Measurements from ENCODE around the gene GAS2L3.

GRCh38 chr12:100643246-100643645 lies 69.8 kb downstream of the GAS2L3 start:
- TF ChIP-seq, protein P1, sequence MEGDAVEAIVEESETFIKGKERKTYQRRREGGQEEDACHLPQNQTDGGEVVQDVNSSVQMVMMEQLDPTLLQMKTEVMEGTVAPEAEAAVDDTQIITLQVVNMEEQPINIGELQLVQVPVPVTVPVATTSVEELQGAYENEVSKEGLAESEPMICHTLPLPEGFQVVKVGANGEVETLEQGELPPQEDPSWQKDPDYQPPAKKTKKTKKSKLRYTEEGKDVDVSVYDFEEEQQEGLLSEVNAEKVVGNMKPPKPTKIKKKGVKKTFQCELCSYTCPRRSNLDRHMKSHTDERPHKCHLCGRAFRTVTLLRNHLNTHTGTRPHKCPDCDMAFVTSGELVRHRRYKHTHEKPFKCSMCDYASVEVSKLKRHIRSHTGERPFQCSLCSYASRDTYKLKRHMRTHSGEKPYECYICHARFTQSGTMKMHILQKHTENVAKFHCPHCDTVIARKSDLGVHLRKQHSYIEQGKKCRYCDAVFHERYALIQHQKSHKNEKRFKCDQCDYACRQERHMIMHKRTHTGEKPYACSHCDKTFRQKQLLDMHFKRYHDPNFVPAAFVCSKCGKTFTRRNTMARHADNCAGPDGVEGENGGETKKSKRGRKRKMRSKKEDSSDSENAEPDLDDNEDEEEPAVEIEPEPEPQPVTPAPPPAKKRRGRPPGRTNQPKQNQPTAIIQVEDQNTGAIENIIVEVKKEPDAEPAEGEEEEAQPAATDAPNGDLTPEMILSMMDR (IDR thresholded peaks at IDR 0.05), result no peak
- TF ChIP-seq POLR2A (IDR thresholded peaks at IDR 0.05) (no peak), POLR2AphosphoS5 (IDR thresholded peaks at IDR 0.05) (no peak)

Data from prostate gland (tissue), 2 donors.